IMR-90 (cell line): Measurements from ENCODE around the gene ELP4. TPM values are rescaled to one million over a fixed set of nuclear protein-coding genes. Genes with fewer than 3 reads are reported as not detected.

Experiments
- ATAC-seq: fragments of 200-7000 bp; cut with Tn5 transposase; 2 replicates; pipeline ENCODE4 v1.9.1; 2020; ENCODE audit warnings: low read depth, mild to moderate bottlenecking, moderate library complexity
- BruUV-seq: library from RNA; stranded (reverse); fragments of 400-500 nt; replicated peaks from 2 replicates; lab custom pipeline; 2021; lab: Mats Ljungman, UMichigan
- CTCF ChIA-PET: fragments of 300-600 bp; formaldehyde crosslinking; extraction: SDS; loops from one replicate; lab custom pipeline; 2021; ENCODE audit warnings: antibody characterized with exemption; lab: Yijun Ruan, JAX
- POLR2A ChIA-PET: fragments of 300-600 bp; sonication (Branson Sonifier 250); formaldehyde crosslinking; loops from one replicate; lab custom pipeline; 2022; ENCODE audit warnings: antibody characterized with exemption; ENCODE audit not compliant: unreplicated experiment; lab: Charles Lee
- DNase-seq: peaks from one replicate; pipeline ENCODE4 v3.0.0; 2013
- H2AFZ ChIP-seq: replicated peaks from 2 replicates; pipeline ENCODE3; 2013; ENCODE audit warnings: low read length, mild to moderate bottlenecking; ENCODE audit not compliant: poor library complexity
- H2AK5ac ChIP-seq: 2 replicates; pipeline ENCODE4 v1.6.1; 2013; ENCODE audit warnings: low read depth, low read length, inconsistent platforms
- H2AK9ac ChIP-seq: replicated peaks from 2 replicates; pipeline ENCODE3; 2013; ENCODE audit warnings: mild to moderate bottlenecking, low read depth, low read length, moderate library complexity; ENCODE audit not compliant: poor library complexity
- H2BK120ac ChIP-seq: 2 replicates; pipeline ENCODE4 v1.6.1; 2013; ENCODE audit warnings: low read depth, low read length, inconsistent platforms
- H2BK15ac ChIP-seq: 3 replicates; pipeline ENCODE4 v1.6.1; 2013; ENCODE audit warnings: low read depth, low read length, inconsistent platforms
- H2BK20ac ChIP-seq: 2 replicates; pipeline ENCODE4 v1.6.1; 2013; ENCODE audit warnings: low read depth, mild to moderate bottlenecking, inconsistent platforms, low read length, moderate library complexity
- H2BK5ac ChIP-seq: 2 replicates; pipeline ENCODE4 v1.6.1; 2013; ENCODE audit warnings: mild to moderate bottlenecking, low read depth, low read length, inconsistent platforms; ENCODE audit not compliant: poor library complexity, severe bottlenecking
- H3K14ac ChIP-seq: replicated peaks from 2 replicates; pipeline ENCODE4 v1.6.1; 2013; ENCODE audit warnings: low read depth, low read length, inconsistent platforms
- H3K18ac ChIP-seq: 2 replicates; pipeline ENCODE4 v1.6.1; 2013; ENCODE audit warnings: low read depth, low read length, control low read depth
- H3K23ac ChIP-seq: 2 replicates; pipeline ENCODE4 v1.6.1; 2013; ENCODE audit warnings: low read depth, low read length, inconsistent platforms
- H3K27ac ChIP-seq: 2 replicates; pipeline ENCODE4 v1.5.1; 2013; ENCODE audit warnings: mild to moderate bottlenecking, control low read depth, low read length; ENCODE audit not compliant: insufficient read depth
- H3K27me3 ChIP-seq: 2 replicates; pipeline ENCODE4 v1.6.1; 2013; ENCODE audit warnings: low read length; ENCODE audit not compliant: control insufficient read depth, insufficient read depth
- H3K36me3 ChIP-seq: 2 replicates; pipeline ENCODE4 v1.6.1; 2013; ENCODE audit warnings: low read length, mixed read lengths; ENCODE audit not compliant: control insufficient read depth, insufficient read depth
- H3K4ac ChIP-seq: 2 replicates; pipeline ENCODE4 v1.6.1; 2013; ENCODE audit warnings: low read depth, low read length, inconsistent platforms
- H3K4me1 ChIP-seq: 2 replicates; pipeline ENCODE4 v1.6.1; 2013; ENCODE audit warnings: low read length, mixed read lengths; ENCODE audit not compliant: control insufficient read depth, insufficient read depth
- H3K4me2 ChIP-seq: 2 replicates; pipeline ENCODE4 v1.6.1; 2013; ENCODE audit warnings: low read depth, mild to moderate bottlenecking, control low read depth, low read length, moderate library complexity
- H3K4me3 ChIP-seq: 2 replicates; pipeline ENCODE4 v1.5.1; 2013; ENCODE audit warnings: low read depth, mild to moderate bottlenecking, control low read depth, low read length, moderate library complexity; ENCODE audit not compliant: insufficient read depth
- H3K56ac ChIP-seq: 2 replicates; pipeline ENCODE4 v1.6.1; 2013; ENCODE audit warnings: low read length, inconsistent platforms; ENCODE audit not compliant: insufficient read depth; ENCODE audit errors: extremely low read depth
- H3K79me1 ChIP-seq, 2 experiments: 2 replicates each; pipeline ENCODE4 v1.6.1; 2013; ENCODE audit warnings: low read length in 2 of 2, inconsistent platforms in 1 of 2, low read depth in 1 of 2
- H3K9ac ChIP-seq: 2 replicates; pipeline ENCODE4 v1.6.1; 2013; ENCODE audit warnings: low read depth, low read length, control low read depth
- H3K9me1 ChIP-seq: 2 replicates; pipeline ENCODE4 v1.6.1; 2013; ENCODE audit warnings: low read length, inconsistent platforms; ENCODE audit not compliant: insufficient read depth
- H3K9me3 ChIP-seq: 2 replicates; pipeline ENCODE4 v1.6.1; 2013; ENCODE audit warnings: low read length; ENCODE audit not compliant: control insufficient read depth, insufficient read depth
- H4K20me1 ChIP-seq: 2 replicates; pipeline ENCODE4 v1.6.1; 2013; ENCODE audit warnings: low read length, inconsistent platforms; ENCODE audit not compliant: insufficient read depth
- H4K5ac ChIP-seq: 2 replicates; pipeline ENCODE4 v1.6.1; 2013; ENCODE audit warnings: mild to moderate bottlenecking, low read depth, low read length, control low read depth
- H4K8ac ChIP-seq, 2 experiments: 2 replicates each; pipeline ENCODE4 v1.6.1; 2013; ENCODE audit warnings: low read depth in 2 of 2, low read length in 2 of 2, control low read depth in 1 of 2, inconsistent platforms in 1 of 2
- H4K91ac ChIP-seq: 2 replicates; pipeline ENCODE4 v1.6.1; 2013; ENCODE audit warnings: low read depth, low read length, inconsistent platforms; ENCODE audit not compliant: insufficient read depth
- BHLHE40 ChIP-seq: fragments of 150-350 bp; IDR thresholded peaks from 2 replicates; pipeline ENCODE4 v1.6.1; 2016; ENCODE audit warnings: mild to moderate bottlenecking, low read depth, low read length
- CEBPB ChIP-seq: IDR thresholded peaks from 2 replicates; pipeline ENCODE4 v1.6.1; 2012; ENCODE audit warnings: low read depth, low read length, improper control_type of control experiment
- CHD1 ChIP-seq: IDR thresholded peaks from 2 replicates; pipeline ENCODE4 v1.6.1; 2012; ENCODE audit warnings: low read depth, low read length, improper control_type of control experiment
- FOS ChIP-seq: fragments of 150-350 bp; IDR thresholded peaks from 2 replicates; pipeline ENCODE4 v1.6.1; 2016; ENCODE audit warnings: low read depth, low read length
- MAFK ChIP-seq: IDR thresholded peaks from 2 replicates; pipeline ENCODE4 v1.6.1; 2012; ENCODE audit warnings: low read depth, low read length, improper control_type of control experiment
- MXI1 ChIP-seq: IDR thresholded peaks from 2 replicates; pipeline ENCODE4 v1.6.1; 2012; ENCODE audit warnings: low read depth, mild to moderate bottlenecking, low read length, moderate library complexity, borderline replicate concordance
- RAD21 ChIP-seq: IDR thresholded peaks from 2 replicates; pipeline ENCODE4 v1.6.1; 2012; ENCODE audit warnings: low read length, improper control_type of control experiment
- RCOR1 ChIP-seq: IDR thresholded peaks from 2 replicates; pipeline ENCODE4 v1.6.1; 2012; ENCODE audit warnings: mild to moderate bottlenecking, low read length, improper control_type of control experiment; ENCODE audit not compliant: insufficient replicate concordance
- RFX5 ChIP-seq: IDR thresholded peaks from 2 replicates; pipeline ENCODE4 v1.8.0; 2012; ENCODE audit warnings: low read depth, mild to moderate bottlenecking, low read length, moderate library complexity
- WGBS, 2 experiments: methylation state at CpG; one replicate each; pipeline versions ENCODE4 v1.1.5 to v1.1.7; 2013; ENCODE audit warnings: missing lambda C conversion rate in 2 of 2; ENCODE audit not compliant: insufficient read length in 1 of 2; ENCODE audit errors: extremely low coverage in 2 of 2; 5-methylcytosine and 5-hydroxymethylcytosine counted together
- dilution Hi-C: fragments of 300-500 bp; cut with HindIII; formaldehyde crosslinking; loops from one replicate; pipeline ENCODE4 v1.14.3; 2018; ENCODE audit warnings: low sequenced_read_pairs; ENCODE audit not compliant: unreplicated experiment
- in situ Hi-C: fragments of 300-500 bp; cut with MboI; formaldehyde crosslinking; loops from 3 replicates; pipeline ENCODE4 v1.14.3; 2019; ENCODE audit warnings: low sequenced_read_pairs, inconsistent platforms, mixed read lengths
- intact Hi-C: fragments of 100-400 bp; cut with micrococcal nuclease; formaldehyde crosslinking; loops from 2 replicates; pipeline ENCODE4 v1.10.0; 2022
- polyA plus RNA-seq, 3 experiments: library from polyadenylated mRNA; depleted of rRNA; stranded (reverse); fragments of >200 nt; gene quantifications; 2 replicates each; pipeline ENCODE4 v1.2.3, GENCODE V29; 2012; ENCODE audit warnings: low replicate concordance in 1 of 3
- total RNA-seq: library from RNA; depleted of rRNA; stranded (reverse); fragments of >200 nt; gene quantifications from 2 replicates; pipeline ENCODE4 v1.2.3, GENCODE V29; 2012

ELP4 gene
- total and polyA plus RNA-seq, 2 of the 4 experiments (the other 2 are of a cell fraction), result 8.4 to 20.4 TPM

DNA sequence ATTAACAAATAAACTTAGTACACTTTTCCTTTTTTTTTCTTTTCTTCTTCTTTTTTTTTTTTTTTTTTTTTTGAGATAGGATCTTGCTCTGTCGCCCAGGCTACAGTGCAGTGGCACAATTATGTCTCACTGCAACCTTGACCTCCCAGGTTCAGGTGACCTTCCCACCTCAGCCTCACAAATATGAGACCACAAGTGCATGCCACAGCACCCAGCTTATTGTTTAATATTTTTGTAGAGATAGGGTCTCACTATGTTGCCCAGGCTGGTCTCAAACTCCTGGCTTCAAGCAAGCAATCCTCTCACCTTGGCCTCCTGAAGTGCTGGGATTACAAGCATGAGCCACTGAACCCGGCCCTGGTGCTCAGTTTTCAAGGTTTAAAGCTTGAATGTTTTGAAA lies 88.9 kb downstream of the ELP4 start:
- Histone ChIP-seq H3K4ac (no peak overlapping the region), H2BK120ac (no peak overlapping the region), H2BK20ac (no peak overlapping the region), H3K14ac (no peak overlapping the region), H3K4me2 (no peak overlapping the region), H3K79me1 (no peaks in the 10 kb centered on the region), H3K9me1 (no peaks in the 10 kb centered on the region), H2AFZ (no peak overlapping the region), H3K27ac (no peak overlapping the region), H3K56ac (no peak overlapping the region), H3K23ac (no peak overlapping the region), H3K9ac (no peak overlapping the region), H3K4me3 (no peak overlapping the region), H2AK5ac (no peak overlapping the region), H4K8ac (no peak overlapping the region), H4K20me1 (no peaks in the 10 kb centered on the region), H3K18ac (no peak overlapping the region), H3K9me3 (no peaks in the 10 kb centered on the region), H2BK5ac (no peak overlapping the region), H4K5ac (no peak overlapping the region), H3K27me3 (no peaks in the 10 kb centered on the region), H2AK9ac (no peak overlapping the region), H4K91ac (no peak overlapping the region), H2BK15ac (no peak overlapping the region), H3K36me3 (no peaks in the 10 kb centered on the region), H3K4me1 (no peaks in the 10 kb centered on the region)
- ATAC-seq (no peak), DNase-seq (no peak)
- no TSS peak for BruUV-seq
- CTCF ChIA-PET, result interaction anchor here (0.6 kb wide), 1 partner anchor 209 kb away, joined by 4 read pairs; no protein-coding TSS in a partner anchor
- no peak for TF ChIP-seq CHD1
- TF ChIP-seq BHLHE40, result no peak
- TF ChIP-seq FOS, result no peak
- TF ChIP-seq MXI1, result no peak
- TF ChIP-seq MAFK, result no peak
- TF ChIP-seq RFX5, result no peak
- TF ChIP-seq CEBPB, result no peak
- no peak for TF ChIP-seq RAD21
- no peak for TF ChIP-seq RCOR1
- in situ Hi-C loops (no loop called here), dilution Hi-C loops (no loop called here), intact Hi-C loops (no loop called here)
- no CpG with 5 or more reads among the region's 2 CpGs for WGBS, 2 experiments
- POLR2A ChIA-PET, result no interaction called here
